GM23338 (cell line): ENCODE measurements around the gene CD1D. TPM values are rescaled to one million over a fixed set of nuclear protein-coding genes. Genes with fewer than 3 reads are reported as not detected.

ENCODE experiments used
- polyA plus RNA-seq: library from polyadenylated mRNA; unstranded; fragments of >200 nt; fragmentation: Nextera tagmentation; extraction: Ambion mirVana; gene quantifications from 2 replicates; pipeline ENCODE4 v1.2.1, GENCODE V29; 2016
- total RNA-seq: library from RNA; depleted of rRNA; stranded (reverse); fragments of >200 nt; shearing (Covaris generic); gene quantifications from 2 replicates; pipeline ENCODE4 v1.2.3, GENCODE V29; 2014; rRNA removed

CD1D gene
- total and polyA plus RNA-seq, 2 experiments from 2014 or later = 1.5 to 2.7 TPM

Other genes with a start within 250 kb of the CD1D start
- gene KIRREL1, start 187.2 kb upstream of the CD1D start, total RNA-seq = 35.2 and 41.0 TPM in 2 replicates
- 5.1 and 5.6 TPM in 2 replicates for gene KIRREL1, start 187.2 kb upstream of the CD1D start, polyA plus RNA-seq
- not detected in 2 replicates for gene CD1A, start 73.5 kb downstream of the CD1D start, total RNA-seq
- gene CD1A, start 73.5 kb downstream of the CD1D start, polyA plus RNA-seq = not detected in 2 replicates
- gene CD1C, start 109.0 kb downstream of the CD1D start, total RNA-seq = 0.16 TPM in 1 of 2 replicates, not detected in the other
- 0.30 TPM in 1 of 2 replicates, not detected in the other for gene CD1C, start 109.0 kb downstream of the CD1D start, polyA plus RNA-seq
- not detected in 2 replicates for gene CD1B, start 150.6 kb downstream of the CD1D start, total RNA-seq
- not detected in 2 replicates for gene CD1B, start 150.6 kb downstream of the CD1D start, polyA plus RNA-seq
- gene CD1E, start 173.0 kb downstream of the CD1D start, total RNA-seq = not detected in 2 replicates
- gene CD1E, start 173.0 kb downstream of the CD1D start, polyA plus RNA-seq = not detected in 2 replicates
- gene OR10T2, start 218.6 kb downstream of the CD1D start, total RNA-seq = not detected in 2 replicates
- gene OR10T2, start 218.6 kb downstream of the CD1D start, polyA plus RNA-seq = not detected in 2 replicates
- not detected in 2 replicates for gene OR10K2, start 245.3 kb downstream of the CD1D start, total RNA-seq
- gene OR10K2, start 245.3 kb downstream of the CD1D start, polyA plus RNA-seq = not detected in 2 replicates